DOHH2 (cell line): ENCODE data around the gene EPHB2.

Experiments
- EZH2phosphoT487 ChIP-seq: fragments of 200-600 bp; sonication (generic); IDR thresholded peaks from 2 replicates; pipeline ENCODE4 v1.6.1; 2017; ENCODE audit warnings: borderline replicate concordance, mild to moderate bottlenecking, antibody characterized with exemption, low read length, moderate library complexity, mixed read lengths
- TF ChIP-seq, protein P1 (sequence below): fragments of 200-600 bp; sonication (generic); IDR thresholded peaks from one replicate; pipeline ENCODE4 v1.5.1; 2014; ENCODE audit warnings: antibody characterized with exemption, mild to moderate bottlenecking, low read depth, low read length; ENCODE audit not compliant: poor library complexity, severe bottlenecking

- TF ChIP-seq, protein P1, sequence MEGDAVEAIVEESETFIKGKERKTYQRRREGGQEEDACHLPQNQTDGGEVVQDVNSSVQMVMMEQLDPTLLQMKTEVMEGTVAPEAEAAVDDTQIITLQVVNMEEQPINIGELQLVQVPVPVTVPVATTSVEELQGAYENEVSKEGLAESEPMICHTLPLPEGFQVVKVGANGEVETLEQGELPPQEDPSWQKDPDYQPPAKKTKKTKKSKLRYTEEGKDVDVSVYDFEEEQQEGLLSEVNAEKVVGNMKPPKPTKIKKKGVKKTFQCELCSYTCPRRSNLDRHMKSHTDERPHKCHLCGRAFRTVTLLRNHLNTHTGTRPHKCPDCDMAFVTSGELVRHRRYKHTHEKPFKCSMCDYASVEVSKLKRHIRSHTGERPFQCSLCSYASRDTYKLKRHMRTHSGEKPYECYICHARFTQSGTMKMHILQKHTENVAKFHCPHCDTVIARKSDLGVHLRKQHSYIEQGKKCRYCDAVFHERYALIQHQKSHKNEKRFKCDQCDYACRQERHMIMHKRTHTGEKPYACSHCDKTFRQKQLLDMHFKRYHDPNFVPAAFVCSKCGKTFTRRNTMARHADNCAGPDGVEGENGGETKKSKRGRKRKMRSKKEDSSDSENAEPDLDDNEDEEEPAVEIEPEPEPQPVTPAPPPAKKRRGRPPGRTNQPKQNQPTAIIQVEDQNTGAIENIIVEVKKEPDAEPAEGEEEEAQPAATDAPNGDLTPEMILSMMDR, result no peak
- no peak for TF ChIP-seq EZH2phosphoT487
Measured at GRCh38 chr1:22831729-22832413, 121.2 kb downstream of the EPHB2 start.
